K562 (cell line): ENCODE results near the gene BCAS1. TPM values are rescaled to one million over a fixed set of nuclear protein-coding genes. Genes with fewer than 3 reads are reported as not detected.
A peak's percentile ranks its signal among the peaks of the same experiment; 100 is the strongest.

Experiments
- BRCA1 ChIP-seq, 2 experiments: fragments of 450-650 bp in 1 of 2; sonication (generic) in 1 of 2; formaldehyde crosslinking in 1 of 2; IDR thresholded peaks; 2 replicates each; pipeline versions ENCODE4 v1.5.0 to v1.6.1; 2017 to 2020; ENCODE audit warnings: mild to moderate bottlenecking in 1 of 2, missing genetic modification reagents in 1 of 2
- CBX3 ChIP-seq, 2 experiments: IDR thresholded peaks; 1 replicate in 1 of 2; 2 replicates in 1 of 2; pipeline ENCODE4 v1.6.1; 2012; ENCODE audit warnings: inconsistent platforms in 2 of 2, low read length in 2 of 2, borderline replicate concordance in 1 of 2, control low read depth in 1 of 2
- CTCFL ChIP-seq: IDR thresholded peaks from 2 replicates; pipeline ENCODE4 v1.6.1; 2011; ENCODE audit warnings: borderline replicate concordance, low read depth, mild to moderate bottlenecking, moderate library complexity, low read length; ENCODE audit not compliant: insufficient read depth, poor library complexity, severe bottlenecking
- GTF2F1 ChIP-seq: IDR thresholded peaks from 2 replicates; pipeline ENCODE4 v1.6.1; 2011; ENCODE audit warnings: low read depth, low read length, improper control_type of control experiment
- HDAC2 ChIP-seq: fragments of 450-650 bp; IDR thresholded peaks from 2 replicates; pipeline ENCODE4 v1.6.1; 2016; ENCODE audit warnings: mild to moderate bottlenecking
- HOXB6 ChIP-seq: fragments of 250-450 bp; sonication (Bioruptor Pico); IDR thresholded peaks from 2 replicates; pipeline ENCODE4 v1.5.1; 2022; ENCODE audit warnings: mild to moderate bottlenecking, borderline replicate concordance
- L3MBTL2 ChIP-seq: fragments of 450-650 bp; IDR thresholded peaks from 2 replicates; pipeline ENCODE4 v1.6.1; 2016; ENCODE audit warnings: mild to moderate bottlenecking, moderate library complexity
- MTA3 ChIP-seq: fragments of 450-650 bp; formaldehyde crosslinking; IDR thresholded peaks from 2 replicates; pipeline ENCODE4 v1.6.1; 2017; ENCODE audit warnings: mild to moderate bottlenecking, borderline replicate concordance
- PBX2 ChIP-seq, 2 experiments: IDR thresholded peaks in 1 of 2; conservative IDR thresholded peaks in 1 of 2; 2 replicates each; pipeline ENCODE4 v1.6.1; 2016; ENCODE audit warnings: low read depth in 2 of 2, mild to moderate bottlenecking in 1 of 2, missing compliant biosample characterization in 1 of 2, missing genetic modification characterization in 1 of 2, moderate library complexity in 1 of 2
- POLR3A ChIP-seq: IDR thresholded peaks from 2 replicates; pipeline ENCODE4 v1.6.1; 2011; ENCODE audit warnings: borderline replicate concordance, mild to moderate bottlenecking, moderate library complexity; ENCODE audit not compliant: insufficient read length, insufficient read depth; ENCODE audit errors: extremely low read depth
- RBBP5 ChIP-seq: fragments of 200-600 bp; sonication (generic); IDR thresholded peaks from 2 replicates; pipeline ENCODE4 v1.6.1; 2012; ENCODE audit warnings: borderline replicate concordance, mild to moderate bottlenecking, low read length, control low read depth, inconsistent platforms; ENCODE audit not compliant: insufficient read depth, poor library complexity, severe bottlenecking
- RBM17 ChIP-seq: fragments of 200-400 bp; formaldehyde crosslinking; IDR thresholded peaks from 2 replicates; pipeline ENCODE4 v1.6.1; 2017; ENCODE audit warnings: low read depth, mild to moderate bottlenecking, low read length, borderline replicate concordance
- SMC3 ChIP-seq: conservative IDR thresholded peaks from 2 replicates; pipeline ENCODE4 v1.6.1; 2011; ENCODE audit warnings: low read depth, low read length, improper control_type of control experiment; ENCODE audit not compliant: insufficient read depth
- STAT5A ChIP-seq: IDR thresholded peaks from 2 replicates; pipeline ENCODE4 v1.6.1; 2012; ENCODE audit warnings: low read length, inconsistent platforms, borderline replicate concordance
- TRIM24 ChIP-seq, 2 experiments: fragments of 450-650 bp; IDR thresholded peaks; 2 replicates each; pipeline ENCODE4 v1.6.1; 2016
- U2AF1 ChIP-seq: fragments of 200-400 bp; formaldehyde crosslinking; optimal IDR thresholded peaks from 2 replicates; pipeline ENCODE3; 2017; ENCODE audit warnings: mild to moderate bottlenecking, low read depth, low read length, moderate library complexity
- XRCC4 ChIP-seq: IDR thresholded peaks from one replicate; pipeline ENCODE4 v1.6.1; 2011; ENCODE audit not compliant: insufficient read depth, insufficient read length; ENCODE audit errors: extremely low read depth
- ZBTB8A ChIP-seq: fragments of 450-650 bp; IDR thresholded peaks from 2 replicates; pipeline ENCODE4 v1.6.1; 2018; ENCODE audit warnings: mild to moderate bottlenecking, moderate library complexity; ENCODE audit not compliant: partially characterized antibody
- ZNF253 ChIP-seq: fragments of 250-450 bp; sonication (Bioruptor Pico); conservative IDR thresholded peaks from 2 replicates; pipeline ENCODE4 v1.6.1; 2021; ENCODE audit warnings: mild to moderate bottlenecking
- ZNF644 ChIP-seq: fragments of 200-800 bp; sonication (Bioruptor generic); IDR thresholded peaks from 2 replicates; pipeline ENCODE4 v1.6.1; 2016; ENCODE audit warnings: low read depth, missing genetic modification characterization, missing compliant biosample characterization
- ZNF830 ChIP-seq: fragments of 250-450 bp; sonication (Bioruptor Pico); IDR thresholded peaks from 2 replicates; pipeline ENCODE4 v1.5.0; 2021; ENCODE audit warnings: mild to moderate bottlenecking
- polyA plus RNA-seq, 8 experiments: library from polyadenylated mRNA; depleted of rRNA in 4 of 8; stranded (reverse) in 5 of 8; unstranded in 3 of 8; fragments of >200 nt; fragmentation: Nextera tagmentation in 2 of 8; fragmentation: Illumina TruSeq in 1 of 8; extraction: Ambion mirVana in 2 of 8; extraction: Trizol in 1 of 8; gene quantifications; 2 replicates each; pipeline versions ENCODE4 v1.2.1 to v1.2.3, GENCODE V29; 2011 to 2014; ENCODE audit warnings: inconsistent platforms in 1 of 8, missing spikeins in 1 of 8
- total RNA-seq, 7 experiments: library from RNA; depleted of rRNA in 6 of 7; stranded (reverse); fragments of >200 nt in 6 of 7; fragmentation: Illumina TruSeq in 2 of 7; extraction: Trizol in 2 of 7; gene quantifications; 2 replicates each; pipeline versions ENCODE4 v1.2.1 to v1.2.3, GENCODE V29; 2011 to 2021; ENCODE audit warnings: low replicate concordance in 1 of 7

The BCAS1 gene
- total and polyA plus RNA-seq, 9 of the 15 experiments (the other 6 are each of a cell fraction or from before 2014, with no cell fraction given), result 0.18 to 2.3 (median 0.93) TPM

DNA sequence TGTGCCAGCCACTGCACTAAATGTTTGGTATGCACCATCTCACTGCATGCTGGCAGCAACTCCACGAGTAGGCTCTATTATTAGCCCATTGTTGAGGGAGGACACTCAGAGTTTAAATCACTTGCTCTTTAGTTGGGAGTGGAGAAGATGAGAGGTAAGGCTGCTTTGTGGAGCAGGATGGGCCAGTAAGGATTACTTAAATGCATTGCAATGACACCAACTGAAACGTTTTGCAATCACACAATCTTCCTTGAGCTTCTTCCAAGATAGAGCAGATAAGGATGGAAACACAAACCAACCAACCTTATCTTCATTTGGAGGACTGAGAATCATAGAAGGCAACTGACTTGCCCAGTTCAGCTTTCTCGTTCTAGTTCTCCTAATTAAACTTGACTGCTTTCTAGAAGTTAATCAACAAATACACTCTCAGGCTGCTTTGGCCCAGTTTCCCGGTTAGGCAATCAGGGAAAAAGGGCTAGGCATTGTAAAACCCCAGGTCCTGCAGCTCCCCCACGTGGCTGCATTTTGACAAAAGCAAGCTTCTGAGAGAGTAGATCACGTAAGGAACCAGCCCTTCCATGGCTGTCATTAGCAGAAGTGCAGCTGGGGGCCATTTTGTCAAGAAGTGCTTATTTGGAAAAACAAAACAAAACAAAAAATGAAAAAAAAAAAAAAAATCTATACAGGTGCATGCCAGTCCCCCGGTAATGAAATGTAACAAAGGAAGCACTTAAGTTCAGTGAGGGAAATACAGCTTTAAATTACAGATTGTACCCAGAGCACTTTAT, 130.6 kb downstream of the BCAS1 start (continued):
- TF ChIP-seq PBX2 (CRISPR knock-in tag; IDR thresholded peaks at IDR 0.05; ENCODE audit: low read depth) (no peak), PBX2 (tag; conservative IDR thresholded peaks at IDR 0.05; ENCODE audit: low read depth) (peak; percentile 18; the same call in 1 of the 2 replicates), CTCFL (no peak), BRCA1 (IDR thresholded peaks at IDR 0.05) (no peak), BRCA1 (CRISPR knock-in tag; IDR thresholded peaks at IDR 0.05) (no peak), ZNF644 (tag) (0 out of 2 replicates have a peak, but pooled peaks have one; percentile 41), XRCC4 (no peak), RBM17 (no peak), ZBTB8A (no peak), HDAC2 (0 out of 2 replicates have a peak, but pooled peaks have one; percentile 36), CBX3 (IDR thresholded peaks at IDR 0.05; ENCODE audit: borderline replicate concordance in 1 of 2, low read length in 2 of 2) (no peak), RBBP5 (no peak), U2AF1 (no peak), TRIM24 (IDR thresholded peaks at IDR 0.05) (no peak), SMC3 (peak; percentile 89), GTF2F1 (no peak), ZNF253 (CRISPR knock-in tag) (no peak), L3MBTL2 (0 out of 2 replicates have a peak, but pooled peaks have one; percentile 14), HOXB6 (CRISPR knock-in tag) (no peak), POLR3A (no peak), ZNF830 (CRISPR knock-in tag) (no peak), STAT5A (0 out of 2 replicates have a peak, but pooled peaks have one; percentile 15), MTA3 (no peak)
